Caki2 (cell line): ENCODE data around the gene TMED1. TPM values are rescaled to one million over a fixed set of nuclear protein-coding genes. Genes with fewer than 3 reads are reported as not detected.
A peak's percentile ranks its signal among the peaks of the same experiment; 100 is the strongest.
"Not testable (repeated sequence)": the region's sequence is repeated elsewhere in the genome, so short reads cannot be mapped to it uniquely, and the experiment has no call there.

Experiments
- DNase-seq: peaks from one replicate; pipeline ENCODE4 v3.0.0-alpha.2; 2015; ENCODE audit warnings: low read depth
- in situ Hi-C: cut with HindIII; loops from 2 replicates; pipeline ENCODE4 v1.10.0; 2016; ENCODE audit warnings: low sequenced_read_pairs, low pct_unique_long_range_greater_than_20kb, mixed read lengths
- total RNA-seq: library from RNA; depleted of rRNA; stranded (reverse); fragments of >200 nt; shearing (Covaris generic); gene quantifications from 2 replicates; pipeline ENCODE4 v1.2.3, GENCODE V29; 2014; ENCODE audit warnings: low replicate concordance

The TMED1 gene
- total RNA-seq, 1 experiment from 2014 or later, result 47.7 TPM

- in situ Hi-C loops, DNase-seq: not testable (repeated sequence)
Measured at GRCh38 chr19:10837649-10838048, 1.6 kb upstream of the TMED1 start.

GRCh38 chr19:10836479-10837330 lies 693 bp upstream of the TMED1 start:
- peak; percentile 98 for DNase-seq

GRCh38 chr19:10835089-10835753 lies 791 bp downstream of the TMED1 start:
- in situ Hi-C loops, result no loop called here
- no peak for DNase-seq

More at GRCh38 chr19:10836479-10837330, 693 bp upstream of the TMED1 start:
- in situ Hi-C loops, result no loop called here

GRCh38 chr19:10832939-10833296 lies 3.1 kb downstream of the TMED1 start:
- in situ Hi-C loops, result no loop called here

GRCh38 chr19:10831987-10832938 lies 3.7 kb downstream of the TMED1 start:
- in situ Hi-C loops, result no loop called here

More at GRCh38 chr19:10832939-10833296, 3.1 kb downstream of the TMED1 start:
- DNase-seq, result no peak

GRCh38 chr19:10830931-10831779 lies 4.9 kb downstream of the TMED1 start:
- in situ Hi-C loops, result no loop called here
- no peak for DNase-seq

More at GRCh38 chr19:10831987-10832938, 3.7 kb downstream of the TMED1 start:
- DNase-seq, result no peak

- no peak for DNase-seq
- in situ Hi-C loops, result no loop called here
Measured at GRCh38 chr19:10830370-10830769, 5.6 kb downstream of the TMED1 start.

GRCh38 chr19:10829967-10830366 lies 6.0 kb downstream of the TMED1 start:
- in situ Hi-C loops, result no loop called here
- no peak for DNase-seq

- no peak for DNase-seq
- in situ Hi-C loops, result no loop called here
Measured at GRCh38 chr19:10828981-10829821, 6.8 kb downstream of the TMED1 start.

GRCh38 chr19:10826846-10827245 lies 9.2 kb downstream of the TMED1 start:
- in situ Hi-C loops, result no loop called here
- DNase-seq, result no peak

GRCh38 chr19:10826231-10826630 lies 9.8 kb downstream of the TMED1 start:
- in situ Hi-C loops, result no loop called here
- no peak for DNase-seq

- DNase-seq, result no peak
- in situ Hi-C loops, result no loop called here
Measured at GRCh38 chr19:10823690-10824089, 12.3 kb downstream of the TMED1 start.

GRCh38 chr19:10820173-10820572 lies 15.8 kb downstream of the TMED1 start:
- in situ Hi-C loops, result no loop called here
- no peak for DNase-seq

GRCh38 chr19:10819124-10820060 lies 16.6 kb downstream of the TMED1 start:
- no peak for DNase-seq
- in situ Hi-C loops, result no loop called here

- in situ Hi-C loops, result no loop called here
Measured at GRCh38 chr19:10818301-10819123, 17.5 kb downstream of the TMED1 start.

More at GRCh38 chr19:10818301-10819123, 17.5 kb downstream of the TMED1 start:
- no peak for DNase-seq
